ENCODE measurements around the gene LINGO3. TPM values are rescaled to one million over a fixed set of nuclear protein-coding genes. Genes with fewer than 3 reads are reported as not detected.
A peak's percentile ranks its signal among the peaks of the same experiment; 100 is the strongest.

LINGO3 gene
- total RNA-seq, 2 donors from 2014 or later, result 0.10 TPM; not detected in 1

- no peak for DNase-seq (ENCODE audit: low spot score)
- intact Hi-C loops (cut with DNase I), result no loop called here
Observed at GRCh38 chr19:2329149-2329478, 21.2 kb upstream of the LINGO3 start.

GRCh38 chr19:2328401-2329148, 20.6 kb upstream of the LINGO3 start, which contains the start of the genes LSM7 and SPPL2B:
Gene LSM7, minus strand, starts transcription at chr19:2328586. Its CDS starts 20 bp downstream, at chr19:2328566.
Gene SPPL2B, plus strand, starts transcription at chr19:2328684. Its CDS starts 26 bp downstream, at chr19:2328710.
- intact Hi-C loops (cut with DNase I), result no loop called here

GRCh38 chr19:2327773-2328400, 19.9 kb upstream of the LINGO3 start:
- intact Hi-C loops (cut with DNase I), result no loop called here
- no peak for DNase-seq (ENCODE audit: low spot score)

More at GRCh38 chr19:2328401-2329148, 20.6 kb upstream of the LINGO3 start, which contains the start of the genes LSM7 and SPPL2B:
- DNase-seq (ENCODE audit: low spot score), result peak; percentile 97

- intact Hi-C loops (cut with DNase I), result no loop called here
- no peak for DNase-seq (ENCODE audit: low spot score)
Observed at GRCh38 chr19:2326699-2327360, 18.9 kb upstream of the LINGO3 start.

GRCh38 chr19:2325281-2326046, 17.5 kb upstream of the LINGO3 start:
- no peak for DNase-seq (ENCODE audit: low spot score)
- intact Hi-C loops (cut with DNase I), result no loop called here

- intact Hi-C loops (cut with DNase I), result no loop called here
- DNase-seq (ENCODE audit: low spot score), result no peak
Observed at GRCh38 chr19:2324220-2324948, 16.4 kb upstream of the LINGO3 start.

GRCh38 chr19:2323707-2324106, 15.8 kb upstream of the LINGO3 start:
- DNase-seq (ENCODE audit: low spot score), result no peak
- intact Hi-C loops (cut with DNase I), result no loop called here

- DNase-seq (ENCODE audit: low spot score), result no peak
- intact Hi-C loops (cut with DNase I), result no loop called here
Observed at GRCh38 chr19:2321565-2322283, 13.8 kb upstream of the LINGO3 start.

GRCh38 chr19:2320939-2321338, 13.0 kb upstream of the LINGO3 start:
- no peak for DNase-seq (ENCODE audit: low spot score)

GRCh38 chr19:2320049-2320448, 12.1 kb upstream of the LINGO3 start:
- intact Hi-C loops (cut with DNase I), result no loop called here
- no peak for DNase-seq (ENCODE audit: low spot score)

More at GRCh38 chr19:2320939-2321338, 13.0 kb upstream of the LINGO3 start:
- intact Hi-C loops (cut with DNase I), result no loop called here

GRCh38 chr19:2319551-2319950, 11.6 kb upstream of the LINGO3 start:
- intact Hi-C loops (cut with DNase I), result no loop called here
- no peak for DNase-seq (ENCODE audit: low spot score)

- DNase-seq (ENCODE audit: low spot score), result no peak
- intact Hi-C loops (cut with DNase I), result no loop called here
Observed at GRCh38 chr19:2318923-2319322, 11.0 kb upstream of the LINGO3 start.

- intact Hi-C loops (cut with DNase I), result no loop called here
- DNase-seq (ENCODE audit: low spot score), result no peak
Observed at GRCh38 chr19:2317756-2318155, 9.8 kb upstream of the LINGO3 start.

GRCh38 chr19:2317300-2317699, 9.3 kb upstream of the LINGO3 start:
- intact Hi-C loops (cut with DNase I), result no loop called here

GRCh38 chr19:2315818-2316353, 7.9 kb upstream of the LINGO3 start:
- intact Hi-C loops (cut with DNase I), result no loop called here
- DNase-seq (ENCODE audit: low spot score), result peak; percentile 93

More at GRCh38 chr19:2317300-2317699, 9.3 kb upstream of the LINGO3 start:
- DNase-seq (ENCODE audit: low spot score), result no peak

- DNase-seq (ENCODE audit: low spot score), result no peak
- intact Hi-C loops (cut with DNase I), result no loop called here
Observed at GRCh38 chr19:2315121-2315817, 7.3 kb upstream of the LINGO3 start.

GRCh38 chr19:2312820-2313501, 5.0 kb upstream of the LINGO3 start:
- DNase-seq (ENCODE audit: low spot score), result no peak
- intact Hi-C loops (cut with DNase I), result no loop called here

Measured in posterior vena cava (tissue), 2 donors.